Calu3 (cell line): ENCODE results near the gene MS4A18. TPM values are rescaled to one million over a fixed set of nuclear protein-coding genes. Genes with fewer than 3 reads are reported as not detected.
"Not testable (repeated sequence)": the region's sequence is repeated elsewhere in the genome, so short reads cannot be mapped to it uniquely, and the experiment has no call there.

Experiments used
- BruUV-seq: library from RNA; stranded (reverse); fragments of 400-500 nt; replicated peaks from 2 replicates; lab custom pipeline; 2021; lab: Mats Ljungman, UMichigan
- CTCF ChIA-PET: fragments of 300-600 bp; sonication (Branson Sonifier 250); formaldehyde crosslinking; loops from one replicate; lab custom pipeline; 2022; ENCODE audit warnings: antibody characterized with exemption; lab: Charles Lee
- DNase-seq: peaks from one replicate; pipeline ENCODE4 v3.0.0; 2022
- H3K27ac Mint-ChIP-seq: one replicate; pipeline ENCODE4 v1.8.0; 2022; ENCODE audit warnings: mixed read lengths; ENCODE audit not compliant: unreplicated experiment
- H3K27me3 Mint-ChIP-seq: one replicate; pipeline ENCODE4 v1.8.0; 2022; ENCODE audit warnings: mixed read lengths; ENCODE audit not compliant: unreplicated experiment
- H3K36me3 Mint-ChIP-seq: one replicate; pipeline ENCODE4 v1.8.0; 2022; ENCODE audit warnings: mild to moderate bottlenecking, moderate library complexity, mixed read lengths; ENCODE audit not compliant: insufficient read depth, unreplicated experiment
- H3K4me1 Mint-ChIP-seq: one replicate; pipeline ENCODE4 v1.8.0; 2022; ENCODE audit warnings: mild to moderate bottlenecking, low read depth, mixed read lengths; ENCODE audit not compliant: unreplicated experiment
- H3K4me3 Mint-ChIP-seq: one replicate; pipeline ENCODE4 v1.8.0; 2022; ENCODE audit warnings: mild to moderate bottlenecking, low read depth, moderate library complexity, mixed read lengths; ENCODE audit not compliant: unreplicated experiment
- H3K9me3 Mint-ChIP-seq: one replicate; pipeline ENCODE4 v1.8.0; 2022; ENCODE audit warnings: low read depth, mixed read lengths; ENCODE audit not compliant: unreplicated experiment
- CTCF ChIP-seq: fragments of 200-600 bp; IDR thresholded peaks from one replicate; pipeline ENCODE4 v1.8.0; 2022; ENCODE audit warnings: antibody characterized with exemption; ENCODE audit not compliant: unreplicated experiment
- intact Hi-C: fragments of 100-400 bp; cut with micrococcal nuclease; formaldehyde crosslinking; loops from one replicate; pipeline ENCODE4 v1.10.0; 2022; ENCODE audit not compliant: unreplicated experiment
- total RNA-seq: library from RNA; stranded (reverse); gene quantifications from 2 replicates; pipeline ENCODE4 v1.2.3, GENCODE V29; 2022

Gene MS4A18
- total RNA-seq, 1 experiment from 2014 or later, result not detected

- Mint-ChIP-seq H3K36me3 (no peaks in the 10 kb centered on the region), H3K4me3 (no peak within 1 kb of the TSS), H3K9me3 (no peaks in the 10 kb centered on the region), H3K4me1 (no peaks in the 10 kb centered on the region), H3K27ac (no peak within 1 kb of the TSS), H3K27me3 (peaks cover 73% of the 10 kb centered on the region)
- TF ChIP-seq CTCF, result peak; percentile 58
- DNase-seq, result peak; percentile 41
- CTCF ChIA-PET, result interaction anchor here (0.6 to 1.1 kb wide), 4 partner anchors 14 to 135 kb away, joined by 3 read pairs; no protein-coding TSS in a partner anchor
- intact Hi-C loops, result loop anchor here (1.0 kb wide), 1 partner anchor 55 kb away; no protein-coding TSS in a partner anchor
- BruUV-seq, result no TSS peak
Measured at GRCh38 chr11:60756307-60757032, 31.9 kb downstream of the MS4A18 start, which contains the start of gene MS4A15. MS4A15 (plus strand) TSS chr11:60756867; CDS start chr11:60763734, 6,867 bp downstream.

GRCh38 chr11:60757231-60757800, 32.8 kb downstream of the MS4A18 start:
- no peaks in the 10 kb centered on the region for H3K36me3 Mint-ChIP-seq
- DNase-seq, result no peak
- H3K4me3 Mint-ChIP-seq, result no peak overlapping the region
- no peak overlapping the region for H3K27ac Mint-ChIP-seq
- CTCF ChIA-PET, result interaction anchor here (0.6 to 1.1 kb wide), 2 partner anchors 18 to 134 kb away, joined by 3 read pairs; no protein-coding TSS in a partner anchor
- H3K4me1 Mint-ChIP-seq, result no peaks in the 10 kb centered on the region
- H3K27me3 Mint-ChIP-seq, result peaks cover 70% of the 10 kb centered on the region
- no TSS peak for BruUV-seq
- intact Hi-C loops, result no loop called here
- H3K9me3 Mint-ChIP-seq, result no peaks in the 10 kb centered on the region
- TF ChIP-seq CTCF, result no peak

GRCh38 chr11:60758671-60759070, 34.2 kb downstream of the MS4A18 start:
- H3K4me1 Mint-ChIP-seq, H3K4me3 Mint-ChIP-seq, BruUV-seq, DNase-seq, H3K9me3 Mint-ChIP-seq, CTCF ChIA-PET, intact Hi-C loops, H3K36me3 Mint-ChIP-seq, H3K27ac Mint-ChIP-seq: not testable (repeated sequence)
- H3K27me3 Mint-ChIP-seq, result peaks cover 59% of the 10 kb centered on the region

- H3K4me1 Mint-ChIP-seq, intact Hi-C loops, DNase-seq, H3K27ac Mint-ChIP-seq, H3K4me3 Mint-ChIP-seq, H3K9me3 Mint-ChIP-seq, BruUV-seq, CTCF ChIA-PET, H3K36me3 Mint-ChIP-seq: not testable (repeated sequence)
- H3K27me3 Mint-ChIP-seq, result peaks cover 66% of the 10 kb centered on the region
Measured at GRCh38 chr11:60759438-60760225, 35.1 kb downstream of the MS4A18 start.
